Measurements from ENCODE around the gene TMEM8B.

TMEM8B gene, protein sequence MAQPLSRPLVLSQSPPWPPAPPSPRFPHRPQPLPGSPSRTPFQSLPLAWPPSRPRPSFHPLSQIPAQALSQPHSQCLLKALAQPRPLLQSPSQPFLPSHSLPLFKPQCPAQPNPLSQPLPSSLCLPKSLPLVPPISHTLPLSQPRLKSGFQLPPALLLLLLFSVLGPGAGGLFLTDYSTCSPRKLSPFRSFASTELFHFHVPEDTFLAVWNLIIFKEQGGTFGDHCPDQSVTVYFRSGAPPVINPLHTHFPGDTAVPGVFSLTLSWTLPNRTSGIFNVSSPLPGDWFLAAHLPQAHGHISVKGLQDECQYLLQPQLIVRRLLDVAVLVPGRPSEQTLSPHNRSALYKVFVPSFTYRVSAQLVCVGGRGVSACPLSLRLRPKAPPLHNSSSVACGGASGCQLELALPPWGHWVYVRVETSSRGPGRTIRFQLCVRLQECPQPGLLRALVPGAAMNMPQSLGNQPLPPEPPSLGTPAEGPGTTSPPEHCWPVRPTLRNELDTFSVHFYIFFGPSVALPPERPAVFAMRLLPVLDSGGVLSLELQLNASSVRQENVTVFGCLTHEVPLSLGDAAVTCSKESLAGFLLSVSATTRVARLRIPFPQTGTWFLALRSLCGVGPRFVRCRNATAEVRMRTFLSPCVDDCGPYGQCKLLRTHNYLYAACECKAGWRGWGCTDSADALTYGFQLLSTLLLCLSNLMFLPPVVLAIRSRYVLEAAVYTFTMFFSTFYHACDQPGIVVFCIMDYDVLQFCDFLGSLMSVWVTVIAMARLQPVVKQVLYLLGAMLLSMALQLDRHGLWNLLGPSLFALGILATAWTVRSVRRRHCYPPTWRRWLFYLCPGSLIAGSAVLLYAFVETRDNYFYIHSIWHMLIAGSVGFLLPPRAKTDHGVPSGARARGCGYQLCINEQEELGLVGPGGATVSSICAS

GRCh38 chr9:35829084-35829763 is at the start of gene TMEM8B:
Gene TMEM8B, plus strand, starts transcription at chr9:35829228. Its CDS starts 220 bp downstream, at chr9:35829448.
- DNase-seq (ENCODE audit: low read depth, low spot score): no peak
- no peak within 1 kb of the TSS for H3K27ac ChIP-seq

DNA sequence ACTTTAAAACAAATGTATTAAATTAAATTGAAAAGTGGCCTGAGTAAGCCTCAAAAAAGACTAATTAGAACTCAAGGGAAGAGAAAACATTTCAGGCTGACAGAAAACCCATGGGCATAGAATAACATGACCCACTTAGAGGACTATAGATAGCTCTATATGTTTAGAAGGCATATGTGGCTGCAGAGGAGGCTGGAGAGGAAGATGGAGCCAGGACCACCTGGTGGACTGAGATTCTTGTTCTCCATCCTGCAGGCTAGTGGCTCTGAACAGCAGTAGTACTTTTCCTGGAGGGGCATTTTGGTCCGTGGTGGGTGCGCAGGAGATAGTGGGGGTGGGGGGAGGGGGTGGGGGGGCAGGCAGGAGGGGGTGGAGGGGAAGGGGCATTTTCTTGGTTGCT is 48.0 kb upstream of the TMEM8B start:
- no peak for DNase-seq (ENCODE audit: low read depth, low spot score)
- H3K27ac ChIP-seq: no peak overlapping the region

DNA sequence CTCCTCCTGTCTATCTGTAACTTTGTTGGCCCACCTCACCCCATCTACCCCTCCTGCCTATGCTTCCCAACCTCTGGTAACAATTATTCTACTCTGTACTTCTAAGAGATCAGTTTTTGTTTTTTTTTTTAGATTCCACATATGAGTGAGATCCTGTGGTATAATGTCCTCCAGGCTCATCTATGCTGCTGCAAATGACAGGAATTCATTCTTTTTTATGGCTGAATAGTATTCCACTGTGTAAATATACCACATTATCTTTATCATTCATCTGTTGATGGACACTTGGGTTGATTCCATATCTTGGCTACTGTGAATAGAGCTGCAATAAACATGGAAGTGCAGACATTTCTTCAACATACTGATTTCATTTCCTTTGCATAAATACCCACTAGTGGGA is 45.6 kb upstream of the TMEM8B start:
- no peak overlapping the region for H3K27ac ChIP-seq
- DNase-seq (ENCODE audit: low read depth, low spot score): no peak

- no peak for DNase-seq (ENCODE audit: low read depth, low spot score)
- H3K27ac ChIP-seq: no peak overlapping the region
These were observed 39.5 kb upstream of the TMEM8B start for GRCh38 chr9:35789541-35789940.

DNA sequence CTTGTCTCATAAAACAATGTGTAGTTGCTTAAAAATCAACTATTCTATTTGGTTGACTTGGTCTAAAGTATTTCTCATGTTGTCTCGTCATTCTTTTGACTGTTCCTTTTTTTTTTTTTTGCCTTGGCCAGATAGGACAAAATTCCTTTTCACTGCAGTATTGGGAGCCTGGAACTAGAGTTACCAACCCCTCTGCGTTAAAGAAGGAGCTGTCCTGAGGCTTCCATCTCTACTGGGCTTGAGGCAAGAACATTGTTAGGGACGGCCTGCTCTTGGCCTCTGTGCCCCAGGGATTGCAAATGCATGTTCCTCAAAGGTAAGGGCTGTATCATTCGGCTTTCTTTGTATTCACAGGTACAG is 39.0 kb upstream of the TMEM8B start:
- DNase-seq (ENCODE audit: low read depth, low spot score): no peak
- H3K27ac ChIP-seq: no peak overlapping the region

DNA sequence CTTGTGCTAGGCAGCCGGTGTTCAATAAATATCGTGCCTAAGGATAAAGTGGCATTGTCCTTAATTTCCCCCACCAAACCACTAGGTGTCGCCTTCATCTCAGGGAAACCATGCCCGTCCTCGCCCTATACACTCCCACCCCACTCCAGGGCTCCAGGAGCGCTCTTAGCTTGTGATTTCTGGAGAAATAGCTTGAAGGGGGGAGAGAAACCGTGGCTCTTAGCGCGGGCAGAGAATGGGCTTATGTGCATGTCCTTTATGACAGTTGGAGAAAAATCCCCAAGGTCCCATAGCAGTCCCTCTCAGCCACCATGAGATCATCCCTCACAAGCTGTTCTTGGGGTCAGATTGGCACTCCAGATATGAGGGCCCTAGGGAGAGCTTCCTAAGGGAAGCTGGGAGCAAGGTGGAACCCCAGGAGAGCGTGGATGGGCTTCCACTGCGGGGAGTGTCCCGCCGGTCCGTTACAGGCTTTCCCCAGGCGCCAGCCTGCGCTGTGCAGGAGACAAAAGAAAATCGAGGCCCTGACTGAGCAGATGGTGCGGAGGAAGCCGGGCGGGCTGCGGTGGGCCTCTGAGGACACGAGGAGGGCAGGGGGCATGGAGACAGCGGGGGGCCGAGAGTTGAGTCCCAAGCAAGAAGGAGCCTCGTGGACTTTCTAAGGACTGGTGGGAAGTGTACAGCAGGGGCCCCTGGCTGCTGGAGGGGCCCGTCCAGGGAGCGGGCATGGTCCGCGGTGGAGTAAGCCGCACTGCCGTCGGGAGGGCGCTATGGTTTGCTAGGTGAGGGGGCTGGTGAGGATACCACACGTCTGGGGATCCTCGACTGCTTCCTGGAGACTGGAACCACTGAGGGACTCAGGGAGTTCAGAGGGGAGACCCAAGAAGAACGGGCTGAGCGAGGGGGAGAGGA is 38.4 kb upstream of the TMEM8B start:
- peak; percentile 20 for DNase-seq (ENCODE audit: low read depth, low spot score)
- no peak overlapping the region for H3K27ac ChIP-seq

DNA sequence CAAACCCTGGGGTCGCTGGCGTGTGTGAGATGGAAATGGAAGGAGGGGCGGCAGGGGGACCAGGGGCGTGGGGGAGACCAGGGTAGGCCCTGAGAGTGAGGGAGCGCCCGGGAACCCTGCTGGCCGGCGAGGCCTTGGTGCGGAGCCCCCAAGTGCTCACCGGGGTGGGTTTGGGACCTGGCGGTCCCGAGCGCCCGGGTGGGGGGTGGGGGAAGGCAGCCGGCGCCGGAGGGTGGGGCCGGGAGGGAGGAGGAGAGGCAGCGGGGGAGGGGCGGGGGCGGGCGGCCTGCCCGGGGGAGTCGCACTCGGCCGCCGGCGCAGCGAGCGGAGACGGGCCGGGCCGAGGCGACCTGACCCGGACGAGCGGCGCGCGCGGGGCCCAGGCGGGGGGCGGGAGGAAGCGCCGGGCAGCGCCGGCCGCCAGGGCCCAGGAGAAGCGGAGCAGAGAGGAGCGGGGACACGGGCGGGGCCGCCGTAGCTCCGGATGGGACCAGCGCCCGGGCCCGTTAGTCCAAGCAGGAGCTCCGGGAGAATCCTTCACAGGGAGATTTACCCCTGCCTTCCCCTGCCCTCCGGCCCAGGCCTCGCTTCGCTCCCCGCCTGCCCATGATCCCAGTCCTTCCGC is 37.6 kb upstream of the TMEM8B start, which contains the start of gene NPR2:
TSS of gene NPR2 (plus strand) at position 295 of the 625 bp plus-strand sequence. CDS start 818 bp downstream, outside the sequence.
- no peak for DNase-seq (ENCODE audit: low read depth, low spot score)
- H3K27ac ChIP-seq: no peak within 1 kb of the TSS

DNA sequence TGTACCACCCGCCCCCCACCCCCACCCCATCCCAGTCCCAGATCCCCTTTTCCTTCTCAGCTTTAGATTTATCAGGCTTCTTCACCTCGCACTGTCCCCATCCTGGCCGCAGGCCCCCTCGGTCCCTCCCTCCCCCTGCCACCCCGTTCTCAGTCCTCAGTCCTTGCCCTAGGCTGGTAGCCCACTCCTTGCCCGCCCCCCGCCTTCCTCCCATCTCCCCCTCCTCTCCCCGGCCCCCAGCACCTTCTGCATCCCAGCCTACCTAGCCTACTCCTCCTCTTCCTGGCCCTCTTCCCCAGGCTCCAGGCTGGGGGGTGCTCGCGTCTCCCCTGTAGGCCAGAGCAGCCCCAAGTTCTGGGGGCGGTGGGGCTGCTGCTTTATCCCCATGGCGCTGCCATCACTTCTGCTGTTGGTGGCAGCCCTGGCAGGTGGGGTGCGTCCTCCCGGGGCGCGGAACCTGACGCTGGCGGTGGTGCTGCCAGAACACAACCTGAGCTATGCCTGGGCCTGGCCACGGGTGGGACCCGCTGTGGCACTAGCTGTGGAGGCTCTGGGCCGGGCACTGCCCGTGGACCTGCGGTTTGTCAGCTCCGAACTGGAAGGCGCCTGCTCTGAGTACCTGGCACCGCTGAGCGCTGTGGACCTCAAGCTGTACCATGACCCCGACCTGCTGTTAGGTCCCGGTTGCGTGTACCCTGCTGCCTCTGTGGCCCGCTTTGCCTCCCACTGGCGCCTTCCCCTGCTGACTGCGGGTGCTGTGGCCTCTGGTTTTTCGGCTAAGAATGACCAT is 36.8 kb upstream of the TMEM8B start:
- no peak for DNase-seq (ENCODE audit: low read depth, low spot score)
- no peak overlapping the region for H3K27ac ChIP-seq

GRCh38 chr9:35792826-35793225 is 36.2 kb upstream of the TMEM8B start:
- H3K27ac ChIP-seq: no peak overlapping the region
- DNase-seq (ENCODE audit: low read depth, low spot score): no peak

GRCh38 chr9:35793461-35793860 is 35.6 kb upstream of the TMEM8B start:
- DNase-seq (ENCODE audit: low read depth, low spot score): no peak
- H3K27ac ChIP-seq: no peak overlapping the region

- no peak for DNase-seq (ENCODE audit: low read depth, low spot score)
- H3K27ac ChIP-seq: peak overlapping the region; percentile 68
These were observed 33.3 kb upstream of the TMEM8B start for GRCh38 chr9:35795695-35796094.

- DNase-seq (ENCODE audit: low read depth, low spot score): no peak
These were observed 31.5 kb upstream of the TMEM8B start for GRCh38 chr9:35797311-35798109.

GRCh38 chr9:35798658-35799374 is 30.2 kb upstream of the TMEM8B start:
- peak; percentile 98 for DNase-seq (ENCODE audit: low read depth, low spot score)
- H3K27ac ChIP-seq: peak overlapping the region; percentile 68

More at GRCh38 chr9:35797311-35798109, 31.5 kb upstream of the TMEM8B start:
- H3K27ac ChIP-seq: peak overlapping the region; percentile 68

DNA sequence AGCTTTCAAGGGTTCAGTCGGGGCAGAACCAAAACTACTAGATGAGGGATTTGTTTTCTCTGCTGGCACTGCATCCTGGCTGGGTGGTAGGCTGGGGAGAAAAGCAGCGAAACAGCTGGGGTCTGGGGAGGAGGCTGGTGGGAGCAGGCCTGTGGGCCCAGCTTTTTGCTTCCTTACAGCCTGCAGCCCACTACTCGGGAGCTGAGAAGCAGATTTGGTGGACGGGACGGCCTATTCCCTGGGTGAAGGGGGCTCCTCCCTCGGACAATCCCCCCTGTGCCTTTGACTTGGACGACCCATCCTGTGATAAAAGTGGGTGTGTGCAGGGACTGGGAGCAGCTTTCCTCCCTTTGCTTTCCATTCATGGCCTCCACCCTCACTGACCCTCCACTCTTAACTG is 28.5 kb upstream of the TMEM8B start:
- no peak overlapping the region for H3K27ac ChIP-seq

DNA sequence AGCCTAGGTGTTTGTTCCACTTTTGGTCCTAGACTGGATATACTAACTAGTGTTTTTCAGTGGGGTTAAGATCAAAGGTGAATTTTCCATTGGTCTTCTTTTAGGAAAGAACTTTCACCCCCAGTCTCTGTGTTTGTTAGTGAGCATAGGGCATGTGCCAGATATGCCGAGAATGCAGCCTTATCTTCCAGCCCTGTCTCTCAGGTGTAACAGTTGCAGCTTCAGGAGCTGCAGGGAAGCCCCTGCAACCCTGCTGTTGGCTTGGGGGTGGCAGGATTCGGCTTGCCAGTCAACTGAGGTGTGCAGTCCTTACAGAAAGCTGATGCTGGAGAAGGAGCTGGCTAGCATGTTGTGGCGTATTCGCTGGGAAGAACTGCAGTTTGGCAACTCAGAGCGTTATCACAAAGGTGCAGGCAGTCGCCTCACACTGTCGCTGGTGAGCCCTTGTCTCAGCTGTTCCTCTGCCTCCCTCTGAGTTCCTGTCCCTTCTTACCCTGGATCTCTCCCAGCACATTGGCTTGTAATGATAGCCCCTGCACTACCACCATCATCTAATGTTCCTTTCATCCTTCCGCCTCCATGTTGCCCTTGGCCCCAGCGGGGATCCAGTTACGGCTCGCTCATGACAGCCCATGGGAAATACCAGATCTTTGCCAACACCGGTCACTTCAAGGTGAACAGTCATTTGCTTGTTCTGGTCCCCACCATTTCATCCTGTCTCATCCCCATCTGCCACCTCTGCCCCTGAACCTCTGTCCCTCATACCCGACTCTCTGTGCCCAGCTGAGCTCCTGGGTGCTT is 27.5 kb upstream of the TMEM8B start:
- DNase-seq (ENCODE audit: low read depth, low spot score): no peak
- no peak overlapping the region for H3K27ac ChIP-seq

More for the DNA sequence above, 28.5 kb upstream of the TMEM8B start:
- no peak for DNase-seq (ENCODE audit: low read depth, low spot score)

GRCh38 chr9:35806101-35806500 is 22.9 kb upstream of the TMEM8B start:
- H3K27ac ChIP-seq: no peak overlapping the region
- no peak for DNase-seq (ENCODE audit: low read depth, low spot score)

All from epithelial cell of prostate (primary cell).